GM21528 (cell line): ENCODE measurements around the gene ATP8A1.

Experiments used
- ATAC-seq: cut with Tn5 transposase; IDR thresholded peaks from one replicate; pipeline ENCODE4 v1.9.1; 2021; ENCODE audit warnings: mild to moderate bottlenecking, moderate library complexity; ENCODE audit not compliant: unreplicated experiment, low FRiP score

The ATP8A1 gene

DNA sequence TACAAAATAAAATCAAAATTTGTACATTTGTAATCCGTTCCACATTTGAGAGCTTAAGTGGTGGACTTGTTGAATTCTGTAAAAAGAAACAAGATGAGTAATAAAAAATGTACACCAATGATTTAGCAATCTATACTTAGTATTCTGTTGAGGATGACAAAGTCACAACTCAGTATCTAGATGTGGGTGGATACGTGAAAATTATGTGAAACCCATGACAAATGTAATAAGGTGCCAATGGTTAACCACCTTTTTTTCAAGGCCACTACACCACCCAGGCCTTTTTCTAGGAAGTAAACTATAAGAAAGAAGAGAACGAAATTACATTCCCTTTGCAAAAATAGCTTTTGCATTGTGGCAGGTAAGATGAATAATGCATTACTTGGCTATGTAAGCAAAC, 77.0 kb downstream of the ATP8A1 start:
- ATAC-seq = no peak

- no peak for ATAC-seq
These were observed 78.7 kb downstream of the ATP8A1 start for GRCh38 chr4:42578187-42578586.

GRCh38 chr4:42574870-42575430, 82.0 kb downstream of the ATP8A1 start:
- no peak for ATAC-seq

GRCh38 chr4:42573249-42573648, 83.7 kb downstream of the ATP8A1 start:
- ATAC-seq = no peak

- ATAC-seq = no peak
These were observed 86.7 kb downstream of the ATP8A1 start for GRCh38 chr4:42570221-42570620.

- peak; percentile 88 for ATAC-seq
These were observed 88.2 kb downstream of the ATP8A1 start for GRCh38 chr4:42568610-42569207.

GRCh38 chr4:42566835-42567234, 90.1 kb downstream of the ATP8A1 start:
- ATAC-seq = no peak

GRCh38 chr4:42562016-42562415, 94.9 kb downstream of the ATP8A1 start:
- ATAC-seq = no peak

DNA sequence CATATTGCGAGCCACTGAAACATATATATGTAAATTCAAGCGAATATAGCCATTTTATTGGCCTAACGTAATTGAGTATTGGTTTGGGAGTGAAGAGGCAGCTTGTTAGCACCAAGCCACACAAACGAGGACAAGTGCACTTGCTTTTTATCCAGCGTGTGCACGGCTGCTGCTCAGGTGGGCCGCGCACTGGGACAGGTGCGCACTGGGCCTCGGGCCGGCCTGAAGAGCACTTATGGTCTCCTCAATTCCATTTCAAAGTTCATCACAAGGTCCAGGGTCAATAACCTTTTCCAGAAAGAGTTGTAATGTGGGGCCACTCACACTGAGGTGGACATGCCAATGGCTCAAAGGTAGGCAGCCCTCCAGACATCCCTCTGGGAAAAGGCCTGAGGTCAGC, 95.9 kb downstream of the ATP8A1 start:
- no peak for ATAC-seq

- ATAC-seq = no peak
These were observed 96.4 kb downstream of the ATP8A1 start for GRCh38 chr4:42560467-42560861.

DNA sequence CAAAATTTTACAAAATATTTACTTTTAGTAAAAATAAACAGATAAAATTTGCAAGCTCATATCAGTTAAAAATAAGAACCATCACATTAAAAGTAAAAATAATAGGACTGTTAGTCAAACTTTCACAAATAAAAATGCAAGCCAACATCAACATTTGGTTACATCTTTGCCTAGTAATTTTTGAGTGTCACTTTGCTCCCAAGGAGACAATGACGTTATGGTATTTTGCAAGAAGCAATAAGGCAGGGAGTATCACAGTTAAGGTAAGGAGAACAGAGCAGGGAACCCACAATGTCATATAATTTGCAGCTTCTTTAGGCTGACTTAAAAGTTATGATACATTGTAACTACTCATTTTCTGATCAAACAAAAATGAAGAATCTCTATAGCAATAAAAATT, 98.7 kb downstream of the ATP8A1 start:
- no peak for ATAC-seq

DNA sequence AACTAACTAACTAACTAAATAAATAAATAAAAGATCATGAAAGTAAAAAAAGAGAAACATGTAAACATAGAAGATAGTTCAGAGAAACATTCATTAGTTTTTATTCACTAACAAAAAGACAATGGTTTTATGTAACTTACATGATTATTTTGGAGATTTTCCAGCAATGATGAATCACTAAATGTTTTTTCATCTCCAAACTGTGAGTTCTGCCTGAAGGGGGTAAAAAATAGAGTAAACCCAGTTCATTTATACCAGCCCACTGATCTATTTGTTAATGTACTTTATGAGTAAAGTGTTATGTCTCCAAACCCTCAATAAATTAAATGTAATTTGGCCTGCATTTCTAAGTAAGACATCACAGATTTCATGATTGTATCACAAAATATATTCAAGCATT, 101.1 kb downstream of the ATP8A1 start:
- no peak for ATAC-seq

DNA sequence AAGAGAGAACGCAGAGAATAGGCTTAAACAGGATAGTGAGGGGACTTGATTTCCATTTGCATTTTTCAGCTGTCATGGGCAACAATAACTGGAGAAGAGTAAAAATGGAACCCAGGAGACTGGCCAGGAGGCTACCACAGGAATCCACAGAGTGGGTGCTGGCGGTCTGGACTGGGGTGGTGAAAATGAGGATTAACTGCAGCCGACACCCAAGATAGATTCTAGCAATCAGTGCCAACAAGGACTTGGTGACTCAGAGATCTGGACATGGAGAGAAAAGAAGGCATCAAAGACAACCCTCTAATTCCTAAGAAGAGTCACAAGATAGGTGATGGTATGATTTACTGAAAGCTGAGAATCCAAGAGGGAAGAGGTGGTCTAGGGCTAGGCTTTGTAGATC, 102.8 kb downstream of the ATP8A1 start:
- ATAC-seq = no peak

DNA sequence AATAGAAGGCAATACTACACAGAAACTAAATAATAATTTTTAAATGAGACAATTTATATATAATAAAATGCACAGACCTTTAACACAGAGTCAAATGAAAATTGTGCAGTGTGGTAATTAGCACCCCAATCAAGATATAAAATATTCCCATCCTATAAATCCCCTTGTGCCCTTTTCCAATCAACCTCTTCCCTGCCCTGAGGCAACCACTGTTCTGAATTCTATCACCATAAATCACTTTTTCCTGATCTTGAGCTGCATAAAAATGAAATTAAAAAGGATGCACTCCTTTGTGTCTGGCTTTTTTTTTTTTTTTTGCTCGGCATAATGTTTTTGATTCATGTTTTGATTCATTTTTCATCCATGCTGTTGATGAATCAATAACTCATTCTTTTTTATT, 107.0 kb downstream of the ATP8A1 start:
- no peak for ATAC-seq

DNA sequence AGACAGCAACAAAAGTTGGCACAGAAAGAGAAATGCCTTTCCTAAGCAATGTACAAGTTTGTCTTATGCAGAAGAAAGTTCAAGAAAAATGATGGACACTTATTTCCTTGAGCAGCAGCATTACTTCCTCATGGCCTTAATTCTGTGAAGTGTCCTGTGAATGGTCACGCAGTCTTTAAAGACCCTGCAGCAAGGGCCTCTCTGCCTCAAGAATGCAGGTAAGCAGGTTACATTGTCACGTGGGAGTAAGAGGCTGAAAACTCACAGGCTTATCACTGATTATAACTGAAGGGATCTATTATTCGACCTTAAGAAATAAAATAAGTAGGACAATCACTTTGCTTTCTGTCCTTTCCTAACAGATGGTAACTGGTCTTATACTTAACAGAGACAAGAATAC, 109.1 kb downstream of the ATP8A1 start:
- no peak for ATAC-seq

DNA sequence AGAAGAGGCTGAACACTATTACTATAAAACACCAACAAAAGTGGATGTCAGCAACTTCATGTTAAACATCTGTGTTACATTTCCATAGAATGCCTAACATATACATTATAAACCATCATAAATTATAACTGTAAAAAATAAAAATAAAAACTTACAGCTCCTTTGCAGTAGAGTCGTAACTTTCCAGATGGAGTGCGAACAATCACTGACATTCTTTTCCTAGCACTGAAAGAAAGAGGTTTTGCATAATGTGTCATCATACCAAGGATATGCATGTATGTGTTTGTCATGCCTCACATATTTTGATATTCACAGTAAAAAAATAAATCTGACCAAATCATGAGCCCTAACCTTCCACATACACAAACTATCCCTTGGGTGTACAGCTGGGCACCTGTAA, 113.1 kb downstream of the ATP8A1 start:
- no peak for ATAC-seq

DNA sequence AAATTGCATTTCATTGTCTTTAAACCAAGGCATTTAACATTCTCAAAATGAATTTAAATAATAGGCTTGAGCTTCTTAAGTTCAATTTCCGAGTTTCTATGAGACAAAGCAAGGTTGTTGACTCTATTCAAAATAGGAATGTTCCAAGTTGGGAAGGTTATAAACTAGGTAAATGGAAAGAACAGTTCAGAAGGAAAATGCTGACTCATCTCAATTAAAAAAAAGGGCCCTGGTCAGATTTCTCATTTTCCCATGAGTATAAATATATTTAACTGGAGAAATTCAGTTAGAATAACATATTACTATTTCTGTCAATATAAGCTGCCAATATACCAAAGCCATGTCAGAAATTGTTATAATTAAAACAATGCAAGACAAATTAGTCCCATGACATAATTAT, 113.8 kb downstream of the ATP8A1 start:
- ATAC-seq = no peak

GRCh38 chr4:42541647-42542046, 115.3 kb downstream of the ATP8A1 start:
- ATAC-seq = no peak

GRCh38 chr4:42533042-42533441, 123.9 kb downstream of the ATP8A1 start:
- ATAC-seq = no peak

GRCh38 chr4:42531341-42532030, 125.4 kb downstream of the ATP8A1 start:
- no peak for ATAC-seq

DNA sequence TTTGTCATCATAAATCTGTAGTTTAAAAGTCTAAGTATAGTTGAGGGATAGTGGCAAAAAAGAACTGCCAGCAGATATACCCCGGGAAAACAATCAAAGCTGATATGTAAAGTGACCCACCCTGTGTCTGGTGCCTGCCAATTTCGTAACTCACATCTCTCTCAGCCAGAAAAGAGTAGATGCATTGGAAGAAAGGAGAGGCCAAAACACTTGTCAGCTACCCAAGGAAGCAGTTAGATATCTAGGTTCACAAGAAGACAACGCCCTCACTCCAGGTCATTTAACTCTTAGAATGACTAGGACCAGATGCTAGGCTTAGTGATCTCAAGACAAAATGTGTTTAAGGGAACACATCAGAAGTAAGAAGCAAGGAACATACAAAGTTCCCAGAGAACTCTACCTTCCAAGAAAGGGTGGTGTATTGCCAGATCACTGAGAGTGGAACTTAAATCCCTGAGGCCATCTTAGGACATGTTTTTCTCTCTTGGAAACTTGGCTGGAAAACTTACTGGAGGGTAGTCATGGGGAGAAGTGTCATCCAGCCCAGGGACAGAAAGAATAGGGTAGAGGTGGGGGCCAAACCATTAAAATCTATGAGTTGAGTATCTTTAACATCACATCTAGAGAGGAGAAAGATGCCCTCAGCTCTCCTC, 133.7 kb downstream of the ATP8A1 start:
- no peak for ATAC-seq
